Non-pigmented ciliary epithelial cell (primary cell): ENCODE data around the gene S100A7.
"Not testable (repeated sequence)": the region's sequence is repeated elsewhere in the genome, so short reads cannot be mapped to it uniquely, and the experiment has no call there.

Source experiments
- DNase-seq: peaks from one replicate; pipeline ENCODE4 v3.0.0-alpha.2; 2010; ENCODE audit warnings: low read depth

S100A7 gene

DNA sequence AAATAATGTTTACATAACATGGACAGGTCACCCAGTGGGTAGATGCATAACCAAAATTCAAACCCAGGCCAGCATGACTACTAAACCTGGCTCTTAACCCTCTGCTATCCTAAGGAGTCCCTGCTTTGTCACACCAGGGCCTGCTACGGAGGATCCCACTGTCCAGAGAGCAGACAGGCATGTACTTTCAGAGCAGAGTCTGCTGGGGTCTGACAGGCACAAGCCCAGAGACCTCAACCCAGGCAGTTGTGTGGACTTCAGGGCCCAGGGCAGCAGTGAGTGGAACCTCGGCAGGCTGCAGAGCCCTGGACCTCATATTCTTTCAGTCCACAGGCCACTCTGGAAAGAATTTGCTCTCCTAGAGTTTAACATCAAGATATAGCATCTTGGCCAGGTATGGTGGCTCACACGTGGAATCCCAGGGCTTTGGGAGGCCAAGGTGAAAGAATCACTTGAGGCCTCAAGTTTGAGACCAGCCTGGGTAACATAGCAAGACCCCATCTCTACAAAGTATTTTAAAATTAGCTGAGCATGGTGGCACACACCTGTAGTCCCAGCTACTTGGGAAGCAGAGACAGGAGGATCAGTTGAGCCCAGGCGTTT, 16.1 kb upstream of the S100A7 start:
- DNase-seq, result no peak

DNA sequence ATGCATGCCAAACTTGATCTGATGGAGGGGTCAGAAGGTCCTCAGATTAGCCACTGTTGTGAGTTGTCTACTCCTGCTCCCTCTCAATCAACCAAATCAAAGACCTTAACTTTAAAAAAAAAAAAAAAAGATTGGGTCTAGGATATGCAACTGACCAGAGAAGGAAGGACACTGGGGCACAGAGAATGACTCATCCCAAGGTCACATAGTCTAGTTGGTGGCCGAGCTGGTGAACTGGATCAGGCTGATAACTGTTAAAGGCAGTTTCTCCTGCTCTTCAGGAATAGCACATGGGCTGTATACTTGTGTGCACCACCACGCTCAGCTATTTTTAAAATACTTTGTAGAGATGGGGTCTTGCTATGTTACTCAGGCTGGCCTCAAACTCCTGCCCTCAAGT, 14.8 kb upstream of the S100A7 start:
- no peak for DNase-seq

DNA sequence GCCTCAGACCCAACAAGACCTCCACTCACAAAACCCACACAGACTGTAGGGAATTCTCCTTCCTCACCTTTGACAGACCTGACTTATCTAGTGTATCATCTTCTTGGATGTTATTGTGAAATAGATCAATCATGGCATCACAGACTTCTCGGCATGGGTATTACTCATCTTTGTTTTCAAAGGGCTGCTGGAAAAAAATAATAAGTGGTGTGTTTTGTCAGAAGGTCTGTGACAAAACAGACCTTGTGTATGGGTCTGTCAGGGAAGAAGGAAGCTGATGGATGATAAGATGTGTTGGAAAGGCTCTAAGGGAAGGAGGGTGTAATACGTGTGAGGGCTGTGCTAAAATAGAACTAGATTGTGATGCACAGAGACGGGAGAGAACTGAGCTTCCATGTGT, 13.9 kb upstream of the S100A7 start:
- DNase-seq, result no peak

GRCh38 chr1:153470707-153471106, 10.3 kb upstream of the S100A7 start:
- DNase-seq, result no peak

- no peak for DNase-seq
Observed at GRCh38 chr1:153466908-153467307, 6.5 kb upstream of the S100A7 start.

DNA sequence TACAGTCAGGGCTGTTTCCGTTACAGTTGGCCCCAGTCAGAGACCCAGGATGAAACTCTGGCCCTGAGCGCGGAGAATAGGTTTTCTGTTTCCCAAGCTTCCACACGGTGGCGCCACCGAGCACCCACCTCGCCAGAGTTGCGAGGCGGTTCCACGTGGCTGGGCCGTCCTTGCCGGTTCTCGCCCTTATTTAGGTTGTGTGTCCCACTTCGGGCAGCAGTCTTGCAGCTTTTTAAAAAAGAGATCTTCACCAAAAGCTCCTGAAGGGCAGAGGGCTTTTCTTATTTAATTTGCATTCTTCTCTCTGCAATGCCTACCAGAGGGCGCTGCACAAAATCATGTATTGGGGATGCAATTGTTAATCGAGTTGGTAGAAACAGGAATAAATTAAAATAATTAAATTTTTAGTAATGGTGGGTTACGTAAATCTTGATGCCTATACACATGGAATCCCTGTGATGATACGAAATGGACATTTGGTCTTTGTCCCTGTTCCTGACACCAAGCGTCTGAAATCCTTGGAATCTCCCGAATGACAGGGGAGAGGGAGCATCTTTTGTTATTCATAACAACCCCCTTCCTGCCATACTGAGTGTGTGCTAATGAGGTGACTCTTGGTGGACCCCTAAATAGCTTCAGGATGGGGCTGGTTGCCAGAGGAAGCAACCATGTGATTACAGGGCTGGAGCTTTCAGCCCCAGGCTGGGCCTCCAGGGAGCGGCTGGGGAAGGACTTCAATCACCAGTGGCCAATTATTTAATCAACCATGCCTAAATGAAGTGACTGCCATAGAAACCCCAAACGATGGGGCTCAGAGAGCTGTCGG, 5.6 kb upstream of the S100A7 start:
- no peak for DNase-seq

DNA sequence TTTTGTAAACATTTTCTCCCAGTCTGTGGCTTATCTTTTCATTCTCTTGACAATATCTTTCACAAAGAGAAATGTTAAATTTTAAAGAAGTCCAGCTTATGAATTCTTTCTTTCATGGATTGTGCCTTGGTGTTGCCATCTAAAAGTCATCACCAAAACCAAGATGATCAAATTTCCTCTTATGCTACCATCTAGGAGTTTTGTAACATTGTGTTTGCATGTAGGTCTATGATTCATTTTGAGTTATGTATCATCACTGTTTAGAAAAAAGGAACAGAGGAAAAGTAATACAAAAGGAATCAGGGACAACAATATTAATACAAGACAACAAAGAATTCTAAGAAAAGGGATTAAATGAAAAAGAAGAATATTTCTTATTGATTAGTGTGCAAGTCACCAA, 2.3 kb upstream of the S100A7 start:
- not testable (repeated sequence) for DNase-seq

DNA sequence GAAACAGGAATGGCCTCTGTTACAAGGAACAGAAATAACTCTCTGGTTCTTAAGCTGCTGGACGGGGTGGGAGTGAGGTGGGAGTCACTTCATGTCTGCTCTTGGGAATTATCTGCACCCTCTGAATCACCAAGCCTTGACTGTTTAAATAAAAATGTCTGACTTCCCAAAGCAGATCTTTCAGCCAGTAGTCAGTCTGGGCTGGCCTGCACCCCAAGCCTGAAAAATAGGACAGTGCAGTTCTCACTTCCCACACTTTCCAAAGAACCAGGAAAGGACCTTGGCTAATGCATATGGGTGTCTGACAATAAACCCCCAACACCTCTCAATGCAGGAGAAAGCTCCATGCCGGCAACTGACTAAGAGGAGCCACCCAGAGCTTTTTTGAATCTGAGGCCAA, 796 bp downstream of the S100A7 start:
- DNase-seq, result no peak

DNA sequence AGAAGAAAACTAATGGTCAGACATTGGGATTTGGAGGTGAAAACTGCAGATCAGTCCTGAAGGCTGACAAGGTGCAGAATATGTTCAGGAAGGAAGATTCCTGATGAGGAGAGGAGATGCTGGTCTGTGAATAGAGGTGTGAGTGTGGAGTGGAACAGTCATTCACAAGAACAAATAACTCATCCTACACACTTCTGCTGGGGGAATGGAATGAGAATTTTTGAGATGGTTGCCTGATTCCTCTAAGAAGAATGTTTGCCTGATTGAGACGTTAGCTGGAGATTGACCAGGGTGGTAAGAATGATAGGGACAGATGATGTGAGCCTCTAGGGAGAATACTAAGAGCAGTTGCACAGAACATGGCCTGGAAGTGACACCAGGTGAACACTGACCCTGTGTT, 4.1 kb downstream of the S100A7 start:
- no peak for DNase-seq

DNA sequence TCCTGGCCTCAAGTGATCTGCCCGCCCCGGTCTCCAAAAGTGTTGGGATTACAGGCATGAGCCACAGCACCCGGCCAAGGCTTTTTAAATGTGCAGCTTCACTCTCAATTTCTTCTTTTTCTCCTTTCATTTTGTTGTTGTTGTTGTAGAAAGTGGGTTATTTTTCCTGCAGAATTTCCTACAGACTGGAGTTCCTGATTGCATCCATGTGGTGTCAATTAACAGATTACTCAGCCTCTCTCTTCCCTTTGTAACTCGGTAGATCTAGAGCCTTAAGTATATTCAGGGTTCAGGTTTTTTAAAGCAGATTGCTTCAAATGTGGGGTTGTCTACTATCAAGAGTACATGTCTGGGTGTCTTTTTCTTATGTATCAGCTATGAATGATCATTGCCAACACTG, 11.6 kb downstream of the S100A7 start:
- DNase-seq, result not testable (repeated sequence)

DNA sequence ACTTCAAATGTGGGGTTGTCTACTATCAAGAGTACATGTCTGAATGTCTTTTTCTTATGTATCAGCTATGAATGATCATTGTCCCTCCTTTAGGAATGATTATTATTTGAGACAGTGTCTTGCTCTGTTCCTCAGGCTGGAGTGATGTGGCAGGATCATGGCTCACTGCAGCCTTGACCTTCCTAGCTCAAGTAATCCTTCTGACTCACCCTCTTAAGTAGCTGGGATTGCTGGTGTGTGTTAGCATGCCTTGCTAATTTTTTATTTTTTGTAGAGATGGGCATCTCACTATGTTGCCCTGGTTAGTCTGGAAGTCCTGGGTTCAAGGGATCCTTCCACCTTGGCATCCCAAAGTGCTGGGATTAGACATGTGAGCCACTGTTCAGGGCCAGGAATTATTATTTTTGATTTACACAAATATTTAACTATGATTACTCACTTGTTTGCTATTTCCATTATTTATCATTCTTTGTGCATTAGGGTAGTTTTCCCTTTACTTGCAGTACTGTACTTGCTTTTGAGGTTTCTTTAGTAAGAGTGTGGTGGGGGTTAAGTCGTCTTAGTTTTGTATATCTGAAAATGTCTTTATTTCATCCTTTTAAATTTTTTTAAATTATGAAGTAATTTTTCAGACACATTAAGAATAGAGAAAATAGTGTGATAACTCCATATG, 12.8 kb downstream of the S100A7 start:
- peak; percentile 70 for DNase-seq

GRCh38 chr1:153444078-153444477, 16.4 kb downstream of the S100A7 start:
- no peak for DNase-seq

GRCh38 chr1:153443486-153443885, 17.0 kb downstream of the S100A7 start:
- DNase-seq, result no peak

DNA sequence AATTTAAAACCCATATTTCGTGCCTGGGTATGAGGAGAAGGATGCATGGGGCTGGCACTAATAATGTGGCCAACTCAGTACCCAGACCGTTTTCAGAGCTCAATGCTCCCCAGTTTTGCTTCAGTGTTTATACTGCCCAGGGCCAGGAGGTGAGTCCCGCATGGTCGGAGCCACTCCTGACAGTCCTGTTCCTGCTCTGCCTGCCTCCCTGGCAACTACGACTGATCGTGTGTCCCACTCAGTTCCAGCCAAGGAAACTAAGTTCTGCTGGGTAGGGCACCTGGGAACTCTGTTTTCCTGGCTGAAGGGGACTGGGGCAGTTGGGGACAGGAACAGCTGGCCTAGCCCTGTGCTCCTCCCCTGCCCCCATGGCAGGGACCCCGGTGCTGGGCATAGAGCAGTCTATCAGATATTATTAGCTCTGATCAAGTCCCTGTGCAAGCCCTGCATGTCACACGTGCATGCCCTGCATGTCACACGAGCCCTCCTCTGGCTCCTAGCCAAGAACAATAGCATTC, 19.2 kb downstream of the S100A7 start:
- no peak for DNase-seq

DNA sequence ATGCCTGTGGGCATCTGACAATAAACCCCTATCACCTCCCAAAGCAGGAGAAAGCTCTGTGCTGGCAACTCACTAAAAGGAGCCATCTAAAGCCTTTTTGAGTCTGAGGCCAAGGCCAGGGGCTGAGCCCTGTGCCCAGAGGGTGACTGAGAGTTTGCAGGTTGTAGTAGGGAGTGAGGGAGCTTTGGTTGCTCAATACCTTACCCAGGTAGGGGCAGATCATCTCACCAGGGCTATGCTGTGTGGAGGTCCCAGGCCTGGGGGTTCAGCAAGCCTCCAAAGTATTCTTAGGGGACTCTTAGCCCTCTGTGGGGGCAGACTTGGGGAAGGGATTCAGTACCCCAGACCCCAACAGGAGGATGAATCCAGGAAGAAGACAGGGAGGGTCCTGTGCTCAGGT, 21.2 kb downstream of the S100A7 start:
- no peak for DNase-seq

- no peak for DNase-seq
Observed at GRCh38 chr1:153438599-153438998, 21.9 kb downstream of the S100A7 start.

GRCh38 chr1:153437236-153437635, 23.2 kb downstream of the S100A7 start:
- DNase-seq, result no peak

GRCh38 chr1:153434746-153435455, 25.6 kb downstream of the S100A7 start:
- no peak for DNase-seq

DNA sequence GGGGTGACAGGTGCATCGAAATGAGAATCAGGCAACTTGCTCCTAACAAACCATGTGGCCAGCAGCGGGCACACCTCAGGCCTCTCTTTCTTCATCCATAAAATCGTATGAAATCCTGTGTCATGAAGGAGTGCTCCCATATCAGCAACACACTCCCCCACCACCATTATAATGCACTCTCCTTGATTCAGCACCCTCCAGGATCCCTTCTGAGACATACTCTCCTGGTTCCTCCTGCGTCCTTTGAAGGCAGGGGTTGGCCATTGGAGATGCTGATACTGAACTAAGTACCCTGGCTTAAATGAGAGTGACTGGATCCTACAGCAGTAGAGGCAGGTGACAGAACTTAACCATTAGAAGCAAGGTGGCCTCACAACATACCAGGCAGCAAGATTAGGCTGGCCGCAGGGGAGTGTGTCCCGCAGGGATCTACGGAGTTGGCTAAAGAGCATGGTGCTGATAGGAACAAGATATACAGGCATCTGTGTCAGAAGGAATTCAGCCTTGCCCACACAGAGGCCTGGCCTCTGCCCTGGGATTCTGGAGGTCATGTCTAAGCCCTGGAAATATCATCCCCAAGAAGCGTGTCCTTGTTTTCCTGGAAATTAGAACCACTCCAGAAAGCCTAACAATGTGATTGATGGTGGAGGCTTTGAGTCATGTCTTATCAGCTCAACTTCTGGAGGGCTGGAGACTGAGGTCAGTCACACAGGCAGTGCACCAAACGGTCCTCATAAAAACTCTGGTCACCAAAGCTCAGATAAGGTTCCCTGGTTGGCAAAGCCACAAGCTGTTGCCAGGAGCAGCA, 27.4 kb downstream of the S100A7 start:
- DNase-seq, result no peak

DNA sequence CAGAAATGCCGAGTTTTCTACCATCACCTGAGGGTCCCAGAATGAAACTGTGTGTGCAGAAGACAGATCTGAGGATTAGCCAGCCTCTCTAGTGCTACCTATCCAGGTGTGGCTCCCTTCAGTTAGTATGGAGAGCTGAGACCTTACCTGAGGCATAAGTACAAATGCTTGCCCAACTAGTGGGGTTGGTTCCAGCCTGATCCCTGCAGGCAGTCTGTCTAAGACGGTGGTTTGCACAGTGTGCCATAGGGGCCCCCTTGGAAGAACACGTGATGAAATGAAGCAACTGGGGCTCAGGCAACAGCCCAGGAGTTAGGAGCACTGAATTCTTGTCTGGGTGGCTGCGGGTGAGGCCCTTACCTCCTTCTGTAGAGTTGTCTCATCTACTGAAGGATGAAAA, 28.5 kb downstream of the S100A7 start:
- DNase-seq, result no peak

GRCh38 chr1:153431427-153431826, 29.0 kb downstream of the S100A7 start:
- no peak for DNase-seq

DNA sequence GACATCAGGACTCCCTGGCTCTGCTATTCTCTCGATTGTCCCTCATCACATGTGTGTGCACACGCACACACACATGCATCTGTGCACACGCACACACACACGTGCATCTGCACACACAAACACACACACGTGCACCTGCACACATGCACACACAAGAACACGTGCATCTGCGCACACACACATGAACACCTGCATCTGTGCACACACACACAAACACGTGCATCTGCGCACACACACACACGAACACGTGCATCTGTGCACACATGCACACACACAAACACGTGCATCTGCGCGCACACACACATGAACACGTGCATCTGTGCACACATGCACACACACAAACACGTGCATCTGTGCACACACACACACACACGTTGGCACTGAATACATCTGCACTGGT, 29.4 kb downstream of the S100A7 start:
- DNase-seq, result no peak
